Panc1 (cell line): ENCODE data around the gene MEF2A. TPM values are rescaled to one million over a fixed set of nuclear protein-coding genes. Genes with fewer than 3 reads are reported as not detected.

Experiments used
- ATAC-seq: fragments of 200-7000 bp; cut with Tn5 transposase; 2 replicates; pipeline ENCODE4 v1.9.1; 2020; ENCODE audit warnings: mild to moderate bottlenecking, moderate library complexity
- BruUV-seq: library from RNA; stranded (reverse); fragments of 400-500 nt; replicated peaks from 2 replicates; lab custom pipeline; 2021; lab: Mats Ljungman, UMichigan
- CTCF ChIA-PET: fragments of 300-600 bp; sonication (Branson Sonifier 250); formaldehyde crosslinking; loops from one replicate; lab custom pipeline; 2022; ENCODE audit warnings: antibody characterized with exemption; lab: Charles Lee
- POLR2A ChIA-PET: fragments of 300-600 bp; sonication (Branson Sonifier 250); formaldehyde crosslinking; loops from one replicate; lab custom pipeline; 2022; ENCODE audit warnings: antibody characterized with exemption; lab: Charles Lee
- DNase-seq: peaks from one replicate; pipeline ENCODE4 v3.0.0-alpha.2; 2010; ENCODE audit warnings: low read depth, low spot score
- H3K27ac ChIP-seq: 2 replicates; pipeline ENCODE4 v1.5.1; 2011; ENCODE audit warnings: mild to moderate bottlenecking, low read length, inconsistent platforms
- H3K27me3 ChIP-seq: fragments of 200-500 bp; sonication (Bioruptor generic); 2 replicates; pipeline ENCODE4 v1.6.0; 2014; ENCODE audit warnings: low read length, inconsistent platforms; ENCODE audit not compliant: control insufficient read depth, insufficient read depth
- H3K36me3 ChIP-seq: fragments of 200-500 bp; sonication (Bioruptor generic); 2 replicates; pipeline ENCODE4 v1.5.1; 2014; ENCODE audit warnings: inconsistent platforms, mild to moderate bottlenecking, low read length, moderate library complexity; ENCODE audit not compliant: control insufficient read depth, insufficient read depth
- H3K4me1 ChIP-seq: 2 replicates; pipeline ENCODE4 v1.5.1; 2011; ENCODE audit warnings: inconsistent platforms, mild to moderate bottlenecking, low read length, moderate library complexity; ENCODE audit not compliant: control insufficient read depth, insufficient read depth
- H3K4me3 ChIP-seq, 2 experiments: 2 replicates each; pipeline ENCODE4 v1.5.1; 2011 to 2012; ENCODE audit warnings: low read depth in 2 of 2, low read length in 2 of 2, mild to moderate bottlenecking in 2 of 2, inconsistent platforms in 1 of 2, moderate library complexity in 1 of 2
- H3K9me3 ChIP-seq: fragments of 200-500 bp; sonication (Bioruptor generic); 2 replicates; pipeline ENCODE4 v1.5.1; 2014; ENCODE audit warnings: low read depth, mild to moderate bottlenecking, inconsistent platforms, low read length, moderate library complexity; ENCODE audit not compliant: control insufficient read depth, insufficient read depth
- CTCF ChIP-seq: fragments of 450-650 bp; IDR thresholded peaks from 2 replicates; pipeline ENCODE4 v1.5.1; 2017; ENCODE audit warnings: mild to moderate bottlenecking
- POLR2AphosphoS5 ChIP-seq: IDR thresholded peaks from 2 replicates; pipeline ENCODE4 v1.6.1; 2012; ENCODE audit warnings: mild to moderate bottlenecking, low read depth, low read length, moderate library complexity
- REST ChIP-seq, 2 experiments: IDR thresholded peaks; 2 replicates each; pipeline ENCODE4 v1.6.1; 2011 to 2012; ENCODE audit warnings: low read depth in 2 of 2, control low read depth in 1 of 2, low read length in 1 of 2, mild to moderate bottlenecking in 1 of 2, moderate library complexity in 1 of 2; ENCODE audit not compliant: insufficient read depth in 1 of 2
- SIN3A ChIP-seq: IDR thresholded peaks from 2 replicates; pipeline ENCODE4 v1.6.1; 2012; ENCODE audit warnings: low read depth, mild to moderate bottlenecking, low read length, moderate library complexity, borderline replicate concordance; ENCODE audit not compliant: insufficient read depth
- TCF7L2 ChIP-seq: IDR thresholded peaks from 2 replicates; pipeline ENCODE4 v1.6.1; 2011; ENCODE audit warnings: mild to moderate bottlenecking, low read depth, low read length, inconsistent platforms
- in situ Hi-C: cut with HindIII; loops from 2 replicates; pipeline ENCODE4 v1.10.0; 2016; ENCODE audit warnings: low sequenced_read_pairs, low pct_unique_long_range_greater_than_20kb
- intact Hi-C: fragments of 100-400 bp; cut with micrococcal nuclease; formaldehyde crosslinking; loops from one replicate; pipeline ENCODE4 v1.10.0; 2022; ENCODE audit not compliant: unreplicated experiment
- total RNA-seq: library from RNA; stranded (reverse); gene quantifications from one replicate; pipeline ENCODE4 v1.2.1, GENCODE V29; 2021; ENCODE audit not compliant: unreplicated experiment

The MEF2A gene
- total RNA-seq, 1 experiment from 2014 or later: 31.1 TPM

- H3K4me1 ChIP-seq: peaks cover 5% of the 10 kb centered on the region; the same call in 1 of the 2 replicates
- TF ChIP-seq SIN3A: no peak
- no peak for TF ChIP-seq CTCF
- no peak for TF ChIP-seq POLR2AphosphoS5
- no peak for TF ChIP-seq TCF7L2
- TF ChIP-seq REST (IDR thresholded peaks at IDR 0.05; ENCODE audit: insufficient read depth in 1 of 2, low read depth in 2 of 2, low read length in 1 of 2): no peak
- in situ Hi-C loops: no loop called here
- H3K9me3 ChIP-seq: no peaks in the 10 kb centered on the region
- no TSS peak for BruUV-seq
- ATAC-seq: no peak
- POLR2A ChIA-PET: no interaction called here
- no peaks in the 10 kb centered on the region for H3K27me3 ChIP-seq
- no peak overlapping the region for H3K4me3 ChIP-seq
- no peak overlapping the region for H3K27ac ChIP-seq
- intact Hi-C loops: no loop called here
- no peaks in the 10 kb centered on the region for H3K36me3 ChIP-seq
- DNase-seq: no peak
- CTCF ChIA-PET: no interaction called here
These were observed 49.0 kb downstream of the MEF2A start for GRCh38 chr15:99614749-99615288.

- Histone ChIP-seq H3K4me1 (peaks cover 5% of the 10 kb centered on the region; the same call in 1 of the 2 replicates), H3K27me3 (no peaks in the 10 kb centered on the region), H3K9me3 (no peaks in the 10 kb centered on the region), H3K4me3 (no peak overlapping the region), H3K36me3 (no peaks in the 10 kb centered on the region), H3K27ac (no peak overlapping the region)
- no peak for ATAC-seq
- no peak for DNase-seq
- ChIA-PET CTCF (no interaction called here), POLR2A (no interaction called here)
- TF ChIP-seq SIN3A (no peak), CTCF (no peak), POLR2AphosphoS5 (no peak), REST (IDR thresholded peaks at IDR 0.05; ENCODE audit: insufficient read depth in 1 of 2, low read depth in 2 of 2, low read length in 1 of 2) (no peak), TCF7L2 (no peak)
- in situ Hi-C loops (no loop called here), intact Hi-C loops (no loop called here)
- no TSS peak for BruUV-seq
These were observed 49.7 kb downstream of the MEF2A start for GRCh38 chr15:99615460-99615859.
